ENCODE data around the gene SLC35G1. TPM values are rescaled to one million over a fixed set of nuclear protein-coding genes. Genes with fewer than 3 reads are reported as not detected.

The SLC35G1 gene
- total and polyA plus RNA-seq, 2 of the 8 experiments (the other 6 are each of a cell fraction or from before 2014, with no cell fraction given), result 6.2 to 6.4 TPM

DNA sequence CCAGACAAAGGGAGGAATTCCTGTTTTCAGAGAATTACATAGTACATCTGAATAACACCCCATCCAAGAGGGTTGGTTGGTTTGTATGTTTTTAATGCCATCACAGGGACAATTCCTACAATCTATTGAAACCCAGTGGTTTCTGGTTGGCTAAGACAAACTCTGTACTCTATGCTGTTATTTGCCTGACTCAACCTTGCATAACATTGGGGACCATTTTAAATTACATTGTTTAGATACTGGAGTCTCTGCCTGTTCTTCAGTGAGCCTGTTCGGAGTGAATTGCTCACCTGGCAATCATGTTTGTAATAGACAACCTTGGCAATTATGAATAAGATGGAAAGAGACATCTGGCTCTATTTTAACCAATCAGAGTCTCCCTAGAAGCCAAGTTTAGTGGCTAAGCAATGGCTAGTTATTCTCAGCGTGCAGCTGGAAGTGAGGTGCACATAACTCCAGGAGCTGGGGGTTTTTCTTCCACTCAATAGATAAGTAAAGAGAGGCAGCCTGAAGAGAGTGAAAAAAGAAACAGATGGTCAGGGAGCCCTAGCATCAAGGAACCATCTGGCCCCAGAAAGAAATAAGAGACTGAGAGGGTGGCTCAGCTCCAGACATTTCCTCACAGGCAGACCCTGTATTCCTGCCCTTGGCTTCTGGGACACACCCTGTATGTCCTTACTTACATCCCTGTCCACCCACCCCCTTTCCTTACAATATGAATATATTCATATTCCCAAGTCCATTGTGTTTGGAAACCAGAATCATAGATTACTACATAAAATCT is 21.2 kb upstream of the SLC35G1 start:
- Histone ChIP-seq H2BK20ac (ENCODE audit: low read length) (no peak overlapping the region), H4K5ac (ENCODE audit: insufficient read length, low read depth, low read length) (no peak overlapping the region), H3K27ac (ENCODE audit: low read depth, low read length) (no peak overlapping the region), H2BK12ac (ENCODE audit: low read depth, low read length) (no peak overlapping the region), H2AK5ac (ENCODE audit: low read depth, low read length) (no peak overlapping the region), H3K4me1 (replicated peaks in 1 of 4; ENCODE audit: control insufficient read depth in 3 of 4, insufficient read depth in 4 of 4, low read length in 3 of 4) (peaks cover 0 to 2% (median 0%) of the 10 kb centered on the region in 4 experiments; a peak in 2 of 7 replicates), H2AFZ (ENCODE audit: low read length) (no peak overlapping the region), H3K4ac (replicated peaks; ENCODE audit: insufficient read length, low read depth, low read length) (no peak overlapping the region), H3K23ac (ENCODE audit: insufficient read length) (no peak overlapping the region), H3K4me2 (ENCODE audit: insufficient read depth in 1 of 2, low read depth in 2 of 2, low read length in 2 of 2) (no peak overlapping the region), H3K27me3 (replicated peaks in 1 of 4; ENCODE audit: control insufficient read depth in 3 of 4, extremely low read depth in 1 of 4, insufficient read depth in 3 of 4, low read length in 3 of 4) (no peaks in the 10 kb centered on the region; a peak in 1 of 7 replicates), H3K79me1 (ENCODE audit: low read depth, low read length) (no peaks in the 10 kb centered on the region), H3K14ac (ENCODE audit: insufficient read length) (no peak overlapping the region), H4K91ac (replicated peaks; ENCODE audit: insufficient read length, low read length) (no peak overlapping the region), H2BK5ac (ENCODE audit: low read depth, low read length) (no peak overlapping the region), H3K56ac (replicated peaks; ENCODE audit: insufficient read length, low read depth, low read length) (no peak overlapping the region), H3K36me3 (ENCODE audit: control insufficient read depth in 2 of 4, insufficient read depth in 4 of 4, low read length in 3 of 4) (no peaks in the 10 kb centered on the region), H2BK120ac (replicated peaks; ENCODE audit: low read depth, low read length) (no peak overlapping the region), H3K9me3 (ENCODE audit: insufficient read depth in 2 of 2, low read depth in 1 of 2, low read length in 1 of 2) (no peaks in the 10 kb centered on the region), H3K9ac (replicated peaks in 1 of 4; ENCODE audit: extremely low read depth in 1 of 4, low read depth in 3 of 4, low read length in 3 of 4) (no peak overlapping the region), H4K20me1 (replicated peaks in 1 of 2; ENCODE audit: control insufficient read depth in 1 of 2, insufficient read depth in 2 of 2, low read length in 2 of 2) (no peaks in the 10 kb centered on the region), H4K8ac (ENCODE audit: extremely low read depth, insufficient read depth, low read length) (no peak overlapping the region), H2BK15ac (ENCODE audit: low read length) (no peak overlapping the region), H3K23me2 (ENCODE audit: low read depth, low read length) (no peaks in the 10 kb centered on the region), H3K79me2 (ENCODE audit: control insufficient read depth in 1 of 2, insufficient read depth in 2 of 2, low read length in 2 of 2) (no peaks in the 10 kb centered on the region), H3K18ac (ENCODE audit: extremely low read depth, low read length) (no peak overlapping the region), H3K4me3 (ENCODE audit: extremely low read depth in 1 of 4, insufficient read depth in 2 of 4, low read depth in 3 of 4, low read length in 4 of 4) (no peak overlapping the region)
- ChIA-PET CTCF (ENCODE audit: partially characterized antibody) (interaction anchor here (0.6 to 2.9 kb wide), 4 partner anchors 14 to 127 kb away, joined by 3 to 9 read pairs (median 8); no protein-coding TSS in a partner anchor), POLR2A (ENCODE audit: partially characterized antibody) (no interaction called here)
- no peak for FAIRE-seq
- 78% methylated on average over 2 of the region's 2 CpGs; no CpG with 5 or more reads in 1 of the 2 experiments for WGBS, 2 experiments (ENCODE audit: extremely low coverage in 1 of 2, insufficient coverage in 1 of 2, insufficient read length in 1 of 2, insufficient replicate concordance in 2 of 2, low coverage in 1 of 2, low lambda C conversion rate in 2 of 2, missing lambda C conversion rate in 1 of 2)
- no peak for DNase-seq (ENCODE audit: low read depth in 1 of 2, low spot score in 2 of 2)
- TF ChIP-seq EP300 (IDR thresholded peaks at IDR 0.05; ENCODE audit: borderline replicate concordance in 1 of 2, low read depth in 2 of 2, low read length in 2 of 2) (no peak), RAD21 (IDR thresholded peaks at IDR 0.05 in 1 of 2, conservative IDR thresholded peaks at IDR 0.05 in 1 of 2; ENCODE audit: low read depth in 2 of 2, low read length in 2 of 2) (no peak), CBX8 (IDR thresholded peaks at IDR 0.05; ENCODE audit: borderline replicate concordance, low read depth, low read length) (no peak), ASH2L (IDR thresholded peaks at IDR 0.05; ENCODE audit: low read length) (no peak)

All from H1 (cell line).